ENCODE results near the gene RUNX1.

DNA sequence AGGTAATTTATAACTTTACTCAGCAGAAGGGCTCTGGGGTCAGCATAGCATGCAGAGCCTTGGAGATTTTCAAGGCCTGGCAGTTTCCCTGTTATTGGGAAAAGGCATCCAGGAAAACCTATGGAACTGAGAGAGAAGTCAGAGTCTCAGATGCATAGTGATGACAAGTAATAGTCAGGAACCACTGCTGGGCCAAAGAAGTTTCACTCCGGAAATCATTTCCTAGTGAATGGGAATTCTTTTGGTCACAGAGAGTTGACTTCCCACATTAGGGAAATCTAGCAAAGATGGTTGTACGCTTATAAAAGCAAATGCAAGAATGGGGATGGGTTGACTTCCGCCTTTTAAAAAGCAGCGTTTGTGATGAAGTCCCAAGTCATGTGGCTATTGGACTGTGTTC lies 28.4 kb upstream of the RUNX1 start:
- no peak for TF ChIP-seq POLR2A (IDR thresholded peaks at IDR 0.05)
- TF ChIP-seq, protein P1, sequence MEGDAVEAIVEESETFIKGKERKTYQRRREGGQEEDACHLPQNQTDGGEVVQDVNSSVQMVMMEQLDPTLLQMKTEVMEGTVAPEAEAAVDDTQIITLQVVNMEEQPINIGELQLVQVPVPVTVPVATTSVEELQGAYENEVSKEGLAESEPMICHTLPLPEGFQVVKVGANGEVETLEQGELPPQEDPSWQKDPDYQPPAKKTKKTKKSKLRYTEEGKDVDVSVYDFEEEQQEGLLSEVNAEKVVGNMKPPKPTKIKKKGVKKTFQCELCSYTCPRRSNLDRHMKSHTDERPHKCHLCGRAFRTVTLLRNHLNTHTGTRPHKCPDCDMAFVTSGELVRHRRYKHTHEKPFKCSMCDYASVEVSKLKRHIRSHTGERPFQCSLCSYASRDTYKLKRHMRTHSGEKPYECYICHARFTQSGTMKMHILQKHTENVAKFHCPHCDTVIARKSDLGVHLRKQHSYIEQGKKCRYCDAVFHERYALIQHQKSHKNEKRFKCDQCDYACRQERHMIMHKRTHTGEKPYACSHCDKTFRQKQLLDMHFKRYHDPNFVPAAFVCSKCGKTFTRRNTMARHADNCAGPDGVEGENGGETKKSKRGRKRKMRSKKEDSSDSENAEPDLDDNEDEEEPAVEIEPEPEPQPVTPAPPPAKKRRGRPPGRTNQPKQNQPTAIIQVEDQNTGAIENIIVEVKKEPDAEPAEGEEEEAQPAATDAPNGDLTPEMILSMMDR (IDR thresholded peaks at IDR 0.05 in 8 of 11, conservative IDR thresholded peaks at IDR 0.05 in 3 of 11): no peak

All from spleen (tissue), 7 donors.